ENCODE results near the gene UACA. TPM values are rescaled to one million over a fixed set of nuclear protein-coding genes. Genes with fewer than 3 reads are reported as not detected.

The UACA gene
- total and polyA plus RNA-seq, 2 experiments from 2014 or later = 127 to 155 TPM

GRCh38 chr15:70795311-70795665 is 31.9 kb upstream of the UACA start:
- DNase-seq (ENCODE audit: low read depth in 1 of 2, low spot score in 1 of 2) = peak in 1 of 2 donors; percentile 91
- H3K27me3 ChIP-seq = no peaks in the 10 kb centered on the region
- no peaks in the 10 kb centered on the region for H3K36me3 ChIP-seq
- no peak for TF ChIP-seq CTCF (IDR thresholded peaks at IDR 0.05; ENCODE audit: low read depth, low read length)
- no peak overlapping the region for H3K27ac ChIP-seq
- H3K9me3 ChIP-seq (ENCODE audit: low read depth) = no peaks in the 10 kb centered on the region
- H3K4me1 ChIP-seq (ENCODE audit: low read depth) = peaks cover 8% of the 10 kb centered on the region
- no peak overlapping the region for H3K4me3 ChIP-seq

GRCh38 chr15:70794596-70795310 is 31.4 kb upstream of the UACA start:
- TF ChIP-seq CTCF (IDR thresholded peaks at IDR 0.05; ENCODE audit: low read depth, low read length) = no peak
- DNase-seq (ENCODE audit: low read depth in 1 of 2, low spot score in 1 of 2) = peak in 1 of 2 donors; percentile 77
- H3K27ac ChIP-seq = no peak overlapping the region

GRCh38 chr15:70793694-70794093 is 30.3 kb upstream of the UACA start:
- no peak for TF ChIP-seq CTCF (IDR thresholded peaks at IDR 0.05; ENCODE audit: low read depth, low read length)
- Histone ChIP-seq H3K9me3 (ENCODE audit: low read depth) (no peaks in the 10 kb centered on the region), H3K36me3 (no peaks in the 10 kb centered on the region), H3K27ac (no peak overlapping the region), H3K4me1 (ENCODE audit: low read depth) (no peaks in the 10 kb centered on the region), H3K4me3 (no peak overlapping the region), H3K27me3 (no peaks in the 10 kb centered on the region)
- DNase-seq (ENCODE audit: low read depth in 1 of 2, low spot score in 1 of 2) = no peak

More at GRCh38 chr15:70794596-70795310, 31.4 kb upstream of the UACA start:
- Histone ChIP-seq H3K27me3 (no peaks in the 10 kb centered on the region), H3K9me3 (ENCODE audit: low read depth) (no peaks in the 10 kb centered on the region), H3K4me3 (no peak overlapping the region), H3K36me3 (no peaks in the 10 kb centered on the region), H3K4me1 (ENCODE audit: low read depth) (peaks cover 3% of the 10 kb centered on the region)

- peak in 1 of 2 donors; percentile 27 for DNase-seq (ENCODE audit: low read depth in 1 of 2, low spot score in 1 of 2)
- Histone ChIP-seq H3K4me3 (no peak overlapping the region), H3K4me1 (ENCODE audit: low read depth) (no peaks in the 10 kb centered on the region), H3K27me3 (no peaks in the 10 kb centered on the region), H3K36me3 (no peaks in the 10 kb centered on the region), H3K9me3 (ENCODE audit: low read depth) (no peaks in the 10 kb centered on the region), H3K27ac (no peak overlapping the region)
- TF ChIP-seq CTCF (IDR thresholded peaks at IDR 0.05; ENCODE audit: low read depth, low read length) = no peak
Measured at GRCh38 chr15:70792171-70792573, 28.8 kb upstream of the UACA start.

- no peak for TF ChIP-seq CTCF (IDR thresholded peaks at IDR 0.05; ENCODE audit: low read depth, low read length)
- H3K36me3 ChIP-seq = no peaks in the 10 kb centered on the region
- no peaks in the 10 kb centered on the region for H3K4me1 ChIP-seq (ENCODE audit: low read depth)
- H3K27me3 ChIP-seq = no peaks in the 10 kb centered on the region
- no peak overlapping the region for H3K4me3 ChIP-seq
- no peaks in the 10 kb centered on the region for H3K9me3 ChIP-seq (ENCODE audit: low read depth)
- no peak for DNase-seq (ENCODE audit: low read depth in 1 of 2, low spot score in 1 of 2)
- no peak overlapping the region for H3K27ac ChIP-seq
Measured at GRCh38 chr15:70791259-70791658, 27.9 kb upstream of the UACA start.
